ENCODE results near the gene C2orf72. TPM values are rescaled to one million over a fixed set of nuclear protein-coding genes. Genes with fewer than 3 reads are reported as not detected.

Gene C2orf72
- total and polyA plus RNA-seq, 2 of the 13 experiments (the other 11 are each of a cell fraction or from before 2014, with no cell fraction given), result 147 to 203 TPM

DNA sequence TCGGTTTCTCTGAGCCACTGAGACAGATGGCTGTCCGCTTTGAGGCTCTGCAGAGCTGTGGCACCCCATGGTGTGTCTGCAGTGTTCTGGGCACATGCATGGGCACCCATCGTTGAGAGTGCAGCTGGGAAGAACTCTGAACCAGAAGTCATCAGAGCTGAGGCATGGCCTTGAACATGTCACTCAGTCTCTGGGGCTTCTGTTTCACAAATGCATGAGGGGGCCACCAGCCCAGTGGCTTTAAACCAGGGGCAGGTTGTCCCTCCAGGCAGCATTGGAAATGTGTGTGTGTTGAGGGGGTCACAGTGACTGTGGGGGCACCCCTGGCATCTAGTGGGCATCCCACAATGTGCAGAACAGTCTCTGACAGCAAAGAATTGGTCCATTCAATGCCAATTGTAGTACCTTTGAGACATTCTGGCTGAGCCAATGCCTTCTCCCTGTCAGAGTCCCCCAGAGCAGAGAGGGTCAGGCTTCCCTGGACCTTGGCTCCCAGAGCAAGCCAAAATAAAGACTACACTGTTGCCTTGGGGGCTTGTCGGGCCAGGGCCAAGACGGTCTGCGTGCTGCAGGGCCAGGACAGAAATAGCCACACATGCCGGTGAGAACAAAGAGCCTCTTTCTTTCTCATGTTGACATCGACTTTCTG is 10.1 kb downstream of the C2orf72 start (continued):
- TF ChIP-seq GMEB1 (CRISPR knock-in tag; IDR thresholded peaks at IDR 0.05; ENCODE audit: borderline replicate concordance), result no peak; the same call in 1 of the 2 replicates
- TF ChIP-seq MAFK (conservative IDR thresholded peaks at IDR 0.05 in 1 of 2, IDR thresholded peaks at IDR 0.05 in 1 of 2; ENCODE audit: low read length in 2 of 2), result no peak
- peak; percentile 96 for TF ChIP-seq AKAP8 (CRISPR knock-in tag; IDR thresholded peaks at IDR 0.05)
- TF ChIP-seq POGZ (CRISPR knock-in tag; IDR thresholded peaks at IDR 0.05), result peak; percentile 55; the same call in 1 of the 2 replicates
- no peak for TF ChIP-seq ZNF713 (CRISPR knock-in tag; IDR thresholded peaks at IDR 0.05)
- TF ChIP-seq ZSCAN30 (CRISPR knock-in tag; IDR thresholded peaks at IDR 0.05), result no peak
- no peak for TF ChIP-seq EZH2 (conservative IDR thresholded peaks at IDR 0.05; ENCODE audit: low read depth, low read length)
- TF ChIP-seq SETDB1 (CRISPR knock-in tag; IDR thresholded peaks at IDR 0.05; ENCODE audit: borderline replicate concordance), result no peak
- TF ChIP-seq ZNF343 (CRISPR knock-in tag; IDR thresholded peaks at IDR 0.05), result 0 out of 2 replicates have a peak, but pooled peaks have one; percentile 43
- TF ChIP-seq ZNF251 (CRISPR knock-in tag; IDR thresholded peaks at IDR 0.05), result no peak
- no peak for TF ChIP-seq ZNF3 (CRISPR knock-in tag; IDR thresholded peaks at IDR 0.05)
- no peak for TF ChIP-seq KLF6 (CRISPR knock-in tag; IDR thresholded peaks at IDR 0.05)
- no peak for TF ChIP-seq EHMT2 (IDR thresholded peaks at IDR 0.05; ENCODE audit: borderline replicate concordance, low read depth, low read length)
- no peak for TF ChIP-seq ZBTB2 (CRISPR knock-in tag; IDR thresholded peaks at IDR 0.05; ENCODE audit: low read depth)
- no peak for TF ChIP-seq BRD4 (CRISPR knock-in tag; IDR thresholded peaks at IDR 0.05)
- no peak for TF ChIP-seq ZNF589 (CRISPR knock-in tag; conservative IDR thresholded peaks at IDR 0.05)
- TF ChIP-seq, protein P1, sequence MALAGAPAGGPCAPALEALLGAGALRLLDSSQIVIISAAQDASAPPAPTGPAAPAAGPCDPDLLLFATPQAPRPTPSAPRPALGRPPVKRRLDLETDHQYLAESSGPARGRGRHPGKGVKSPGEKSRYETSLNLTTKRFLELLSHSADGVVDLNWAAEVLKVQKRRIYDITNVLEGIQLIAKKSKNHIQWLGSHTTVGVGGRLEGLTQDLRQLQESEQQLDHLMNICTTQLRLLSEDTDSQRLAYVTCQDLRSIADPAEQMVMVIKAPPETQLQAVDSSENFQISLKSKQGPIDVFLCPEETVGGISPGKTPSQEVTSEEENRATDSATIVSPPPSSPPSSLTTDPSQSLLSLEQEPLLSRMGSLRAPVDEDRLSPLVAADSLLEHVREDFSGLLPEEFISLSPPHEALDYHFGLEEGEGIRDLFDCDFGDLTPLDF (CRISPR knock-in tag; IDR thresholded peaks at IDR 0.05), result no peak
- peak; percentile 12; the same call in 1 of the 2 replicates for TF ChIP-seq KAT7 (CRISPR knock-in tag; IDR thresholded peaks at IDR 0.05; ENCODE audit: borderline replicate concordance)
- TF ChIP-seq U2AF2 (IDR thresholded peaks at IDR 0.05; ENCODE audit: low read depth, low read length), result no peak
- no peak for TF ChIP-seq DNMT3B (CRISPR knock-in tag; conservative IDR thresholded peaks at IDR 0.05)
- TF ChIP-seq ARNTL (CRISPR knock-in tag; IDR thresholded peaks at IDR 0.05), result no peak
- no peak for TF ChIP-seq SOX6 (IDR thresholded peaks at IDR 0.05)
- peak; percentile 78 for TF ChIP-seq SOX6 (CRISPR knock-in tag; IDR thresholded peaks at IDR 0.05)
- peak; percentile 80 for TF ChIP-seq FOXC1 (CRISPR knock-in tag; IDR thresholded peaks at IDR 0.05; ENCODE audit: borderline replicate concordance)
- TF ChIP-seq ERF (CRISPR knock-in tag; IDR thresholded peaks at IDR 0.05), result no peak
- TF ChIP-seq, protein P2, sequence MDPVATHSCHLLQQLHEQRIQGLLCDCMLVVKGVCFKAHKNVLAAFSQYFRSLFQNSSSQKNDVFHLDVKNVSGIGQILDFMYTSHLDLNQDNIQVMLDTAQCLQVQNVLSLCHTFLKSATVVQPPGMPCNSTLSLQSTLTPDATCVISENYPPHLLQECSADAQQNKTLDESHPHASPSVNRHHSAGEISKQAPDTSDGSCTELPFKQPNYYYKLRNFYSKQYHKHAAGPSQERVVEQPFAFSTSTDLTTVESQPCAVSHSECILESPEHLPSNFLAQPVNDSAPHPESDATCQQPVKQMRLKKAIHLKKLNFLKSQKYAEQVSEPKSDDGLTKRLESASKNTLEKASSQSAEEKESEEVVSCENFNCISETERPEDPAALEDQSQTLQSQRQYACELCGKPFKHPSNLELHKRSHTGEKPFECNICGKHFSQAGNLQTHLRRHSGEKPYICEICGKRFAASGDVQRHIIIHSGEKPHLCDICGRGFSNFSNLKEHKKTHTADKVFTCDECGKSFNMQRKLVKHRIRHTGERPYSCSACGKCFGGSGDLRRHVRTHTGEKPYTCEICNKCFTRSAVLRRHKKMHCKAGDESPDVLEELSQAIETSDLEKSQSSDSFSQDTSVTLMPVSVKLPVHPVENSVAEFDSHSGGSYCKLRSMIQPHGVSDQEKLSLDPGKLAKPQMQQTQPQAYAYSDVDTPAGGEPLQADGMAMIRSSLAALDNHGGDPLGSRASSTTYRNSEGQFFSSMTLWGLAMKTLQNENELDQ (CRISPR knock-in tag; IDR thresholded peaks at IDR 0.05; ENCODE audit: borderline replicate concordance), result no peak

Data from HepG2 (cell line).